ENCODE measurements around the gene CIDEA.
"Not testable (repeated sequence)": the region's sequence is repeated elsewhere in the genome, so short reads cannot be mapped to it uniquely, and the experiment has no call there.

Gene CIDEA

DNA sequence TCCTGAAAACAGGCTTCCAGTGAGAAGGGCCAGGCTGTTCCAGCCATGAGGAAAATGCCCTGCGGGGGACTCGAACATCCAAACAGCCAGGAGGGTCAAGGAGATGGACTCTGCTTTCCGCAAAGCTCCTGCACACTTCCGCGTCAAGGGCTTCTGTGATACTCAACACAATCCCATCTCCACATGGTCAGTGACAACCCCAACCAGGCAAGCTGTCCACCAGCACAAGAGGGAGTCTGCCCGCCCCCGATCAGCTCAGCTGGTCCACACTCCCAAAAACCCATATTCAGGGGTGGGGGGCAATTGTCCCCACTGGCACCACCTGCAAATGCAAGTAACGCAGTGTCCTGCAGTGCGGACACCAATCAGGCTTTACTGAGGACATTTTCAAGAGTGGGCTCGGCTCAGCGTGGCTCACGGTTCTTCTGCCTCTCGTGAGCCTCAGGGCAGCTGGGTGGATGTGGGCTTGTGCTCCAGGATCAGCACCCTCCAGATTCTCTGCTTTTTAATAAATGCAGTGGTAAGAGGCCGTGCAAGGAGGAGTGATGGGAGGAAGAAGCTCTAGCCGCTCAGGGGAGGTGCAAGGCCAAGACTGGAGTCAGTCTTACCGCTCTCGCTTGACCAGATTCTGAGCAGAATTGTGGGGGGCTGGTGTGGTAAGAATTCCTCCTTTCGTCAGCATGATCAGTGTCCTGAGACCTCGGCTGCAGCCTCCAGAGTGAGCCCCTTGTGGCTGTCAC lies 19.5 kb upstream of the CIDEA start:
- H3K36me3 Mint-ChIP-seq, result no peaks in the 10 kb centered on the region
- H3K27ac Mint-ChIP-seq, result no peak overlapping the region
- H3K9me3 Mint-ChIP-seq, result no peaks in the 10 kb centered on the region
- H3K4me1 Mint-ChIP-seq, result no peaks in the 10 kb centered on the region
- H3K4me3 Mint-ChIP-seq, result no peak overlapping the region
- peaks cover 12% of the 10 kb centered on the region for H3K27me3 Mint-ChIP-seq

DNA sequence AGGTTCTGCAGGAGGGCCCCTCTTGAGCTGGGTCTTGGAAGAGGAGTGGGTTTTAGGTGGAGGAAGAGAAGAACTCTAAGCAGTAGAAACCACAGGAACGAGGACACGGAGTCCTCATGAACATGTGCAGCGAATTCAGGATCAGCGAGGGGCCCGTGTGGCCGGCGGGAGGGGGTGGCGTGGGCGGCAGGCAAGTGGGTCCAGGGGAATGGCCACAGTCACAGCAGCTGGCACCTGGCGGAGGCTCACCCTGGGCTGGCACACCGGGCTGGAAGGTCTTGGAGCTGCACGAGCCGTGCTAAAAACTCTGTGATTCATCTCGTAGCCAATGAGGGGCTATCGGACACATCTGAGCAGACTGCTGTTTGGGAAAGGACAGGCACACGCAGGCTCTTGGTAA lies 18.0 kb upstream of the CIDEA start:
- Mint-ChIP-seq H3K36me3 (no peaks in the 10 kb centered on the region), H3K9me3 (no peaks in the 10 kb centered on the region), H3K4me3 (no peak overlapping the region), H3K27ac (no peak overlapping the region), H3K4me1 (no peaks in the 10 kb centered on the region), H3K27me3 (peaks cover 12% of the 10 kb centered on the region)

- H3K27me3 Mint-ChIP-seq, result peaks cover 12% of the 10 kb centered on the region
- no peak overlapping the region for H3K27ac Mint-ChIP-seq
- no peaks in the 10 kb centered on the region for H3K4me1 Mint-ChIP-seq
- no peaks in the 10 kb centered on the region for H3K36me3 Mint-ChIP-seq
- no peaks in the 10 kb centered on the region for H3K9me3 Mint-ChIP-seq
- H3K4me3 Mint-ChIP-seq, result no peak overlapping the region
Measured at GRCh38 chr18:12236934-12237832, 17.0 kb upstream of the CIDEA start.

- Mint-ChIP-seq H3K36me3 (no peaks in the 10 kb centered on the region), H3K4me3 (no peak overlapping the region), H3K9me3 (no peaks in the 10 kb centered on the region), H3K4me1 (no peaks in the 10 kb centered on the region), H3K27me3 (peaks cover 13% of the 10 kb centered on the region), H3K27ac (no peak overlapping the region)
Measured at GRCh38 chr18:12238826-12239225, 15.3 kb upstream of the CIDEA start.

- H3K27me3 Mint-ChIP-seq, result peaks cover 13% of the 10 kb centered on the region
- no peaks in the 10 kb centered on the region for H3K36me3 Mint-ChIP-seq
- no peak overlapping the region for H3K4me3 Mint-ChIP-seq
- H3K27ac Mint-ChIP-seq, result no peak overlapping the region
- no peaks in the 10 kb centered on the region for H3K4me1 Mint-ChIP-seq
- H3K9me3 Mint-ChIP-seq, result no peaks in the 10 kb centered on the region
Measured at GRCh38 chr18:12239431-12239830, 14.7 kb upstream of the CIDEA start.

DNA sequence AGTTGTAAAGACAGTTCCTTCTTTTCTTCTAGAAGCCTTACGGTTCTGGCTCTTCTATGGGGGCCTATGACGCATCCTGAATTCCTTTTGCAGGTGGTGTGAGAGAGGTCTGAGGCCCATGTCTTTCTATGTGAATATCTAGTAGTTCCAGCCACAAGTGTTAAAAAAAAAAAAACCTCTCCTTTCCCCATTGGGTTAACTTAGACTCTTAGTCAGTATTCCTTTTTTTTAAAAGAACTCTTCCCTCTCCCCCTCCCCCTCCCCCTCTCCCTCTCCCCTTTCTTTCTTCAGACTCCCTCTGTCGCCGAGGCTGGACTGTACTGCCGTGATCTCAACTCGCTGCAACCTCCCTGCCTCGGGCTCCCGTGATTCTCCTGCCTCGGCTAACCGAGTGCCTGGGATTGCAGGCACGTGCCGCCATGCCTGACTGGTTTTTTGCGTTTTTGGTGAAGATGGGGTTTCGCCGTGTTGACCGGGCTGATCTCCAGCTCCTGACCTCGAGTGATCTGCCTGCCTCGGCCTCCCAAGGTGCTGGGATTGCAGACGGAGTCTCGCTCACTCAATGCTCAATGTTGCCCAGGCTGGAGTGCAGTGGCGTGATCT lies 11.4 kb upstream of the CIDEA start:
- Mint-ChIP-seq H3K36me3 (no peaks in the 10 kb centered on the region), H3K4me3 (no peak overlapping the region), H3K4me1 (no peaks in the 10 kb centered on the region), H3K27ac (no peak overlapping the region), H3K9me3 (no peaks in the 10 kb centered on the region), H3K27me3 (peaks cover 15% of the 10 kb centered on the region)

GRCh38 chr18:12243272-12243671 lies 10.9 kb upstream of the CIDEA start:
- H3K9me3 Mint-ChIP-seq, H3K27ac Mint-ChIP-seq, H3K4me1 Mint-ChIP-seq, H3K4me3 Mint-ChIP-seq, H3K36me3 Mint-ChIP-seq: not testable (repeated sequence)
- peaks cover 15% of the 10 kb centered on the region for H3K27me3 Mint-ChIP-seq

DNA sequence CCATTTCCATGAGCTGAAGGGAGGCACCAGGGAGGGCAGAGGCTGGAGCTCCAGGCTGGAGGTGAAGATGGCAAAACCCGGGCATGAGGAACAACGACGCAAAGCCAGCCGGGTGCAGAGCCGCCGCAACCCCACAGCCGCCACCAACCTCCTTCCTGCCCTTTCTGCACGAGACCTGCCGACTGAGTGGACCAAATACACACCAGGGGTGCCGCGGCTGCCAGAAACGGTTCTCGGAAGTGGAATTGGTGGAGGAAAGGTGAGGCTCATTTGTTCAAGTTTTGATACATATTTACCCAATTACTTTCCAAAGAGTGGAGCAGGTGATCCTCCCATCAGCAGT lies 8.4 kb upstream of the CIDEA start:
- Mint-ChIP-seq H3K9me3 (no peaks in the 10 kb centered on the region), H3K4me3 (no peak overlapping the region), H3K27ac (no peak overlapping the region), H3K4me1 (no peaks in the 10 kb centered on the region), H3K36me3 (no peaks in the 10 kb centered on the region), H3K27me3 (peaks cover 18% of the 10 kb centered on the region)

DNA sequence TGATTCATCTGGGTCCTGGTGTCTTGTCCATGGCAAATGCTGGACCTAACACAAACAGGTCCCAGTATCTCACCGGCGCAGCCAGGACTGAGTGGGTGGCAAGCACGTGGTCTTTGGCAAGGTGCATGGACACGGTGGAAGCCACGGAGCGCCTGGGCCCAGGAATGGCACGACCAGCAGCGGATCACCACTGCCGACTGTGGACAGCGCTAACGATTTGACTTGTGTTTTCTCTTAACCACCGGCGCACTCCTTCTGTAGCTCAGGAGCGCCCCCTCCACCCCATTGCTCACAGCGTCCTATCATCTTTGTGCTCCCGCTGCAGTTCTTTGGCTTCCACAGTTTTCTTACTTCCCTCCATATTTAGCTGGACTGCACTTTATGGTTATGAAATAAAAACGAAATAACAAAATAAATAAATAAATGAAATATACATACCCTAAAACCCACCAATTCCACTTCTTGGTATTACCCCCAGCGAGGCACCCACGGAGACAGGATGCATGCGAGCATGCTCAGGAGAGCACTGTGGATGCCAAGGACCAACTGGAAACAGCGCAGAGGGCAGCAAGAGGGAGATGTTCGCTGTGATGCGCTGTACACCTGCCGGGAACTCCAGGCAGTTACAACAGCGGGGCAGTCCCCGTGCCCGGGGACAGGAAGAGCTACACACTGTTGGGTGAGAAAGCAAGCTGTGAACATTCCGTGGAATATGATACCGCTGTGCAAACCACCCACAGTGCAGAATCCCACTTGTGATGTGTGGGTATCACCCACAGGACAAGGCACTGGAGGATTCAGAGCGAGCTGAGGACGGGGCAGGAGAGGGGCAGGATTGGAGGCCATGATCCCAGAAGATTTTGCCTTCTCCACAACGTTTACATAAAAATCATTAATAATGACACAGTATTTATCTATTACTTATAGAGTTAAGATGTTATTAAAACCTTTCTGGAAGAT lies 7.0 kb upstream of the CIDEA start:
- Mint-ChIP-seq H3K4me3 (no peak overlapping the region), H3K9me3 (no peaks in the 10 kb centered on the region), H3K27ac (no peak overlapping the region), H3K36me3 (no peaks in the 10 kb centered on the region), H3K4me1 (no peaks in the 10 kb centered on the region), H3K27me3 (peaks cover 27% of the 10 kb centered on the region)

- Mint-ChIP-seq H3K9me3 (no peaks in the 10 kb centered on the region), H3K27ac (no peak overlapping the region), H3K27me3 (peaks cover 27% of the 10 kb centered on the region), H3K36me3 (no peaks in the 10 kb centered on the region), H3K4me3 (no peak overlapping the region), H3K4me1 (no peaks in the 10 kb centered on the region)
Measured at GRCh38 chr18:12247946-12248345, 6.2 kb upstream of the CIDEA start.

DNA sequence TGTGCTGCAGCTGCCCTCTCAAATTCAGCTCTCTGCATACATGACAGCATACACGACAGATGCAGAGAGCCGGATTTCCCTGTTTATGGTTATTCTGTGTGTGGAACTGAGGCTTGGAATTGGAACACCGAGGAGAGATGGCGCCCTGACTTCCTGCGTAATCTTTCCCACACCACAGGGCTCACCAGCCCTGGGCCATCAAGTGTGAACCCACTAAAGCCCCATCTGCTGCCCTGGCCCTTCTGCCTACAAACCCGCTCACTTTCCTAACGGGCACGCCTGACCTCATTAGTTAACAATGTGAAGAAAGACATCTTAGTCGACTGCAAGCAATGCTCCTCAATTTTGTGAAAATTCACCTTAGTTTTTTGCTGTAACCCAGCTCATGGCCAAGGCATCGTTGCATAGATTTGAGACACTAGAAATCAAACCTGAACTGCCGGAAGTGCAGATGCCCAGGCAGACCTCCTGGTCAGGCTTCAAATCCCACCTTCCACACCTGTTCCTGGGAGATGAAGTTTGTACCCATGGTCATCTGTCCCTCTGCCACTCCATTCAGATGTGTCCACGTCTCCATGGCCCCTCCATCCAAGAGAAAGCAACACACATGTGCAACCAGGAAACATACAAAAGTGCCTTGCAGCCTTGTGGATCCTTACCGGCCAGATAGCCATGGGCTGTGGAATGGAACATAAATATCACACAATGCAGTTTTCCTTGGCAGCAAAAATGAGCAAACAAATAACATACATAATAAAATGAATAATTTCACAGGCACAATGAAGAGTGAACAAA lies 5.0 kb upstream of the CIDEA start:
- H3K4me1 Mint-ChIP-seq, result no peaks in the 10 kb centered on the region
- peaks cover 29% of the 10 kb centered on the region for H3K27me3 Mint-ChIP-seq
- no peak overlapping the region for H3K4me3 Mint-ChIP-seq
- H3K36me3 Mint-ChIP-seq, result no peaks in the 10 kb centered on the region
- no peaks in the 10 kb centered on the region for H3K9me3 Mint-ChIP-seq
- H3K27ac Mint-ChIP-seq, result no peak overlapping the region

DNA sequence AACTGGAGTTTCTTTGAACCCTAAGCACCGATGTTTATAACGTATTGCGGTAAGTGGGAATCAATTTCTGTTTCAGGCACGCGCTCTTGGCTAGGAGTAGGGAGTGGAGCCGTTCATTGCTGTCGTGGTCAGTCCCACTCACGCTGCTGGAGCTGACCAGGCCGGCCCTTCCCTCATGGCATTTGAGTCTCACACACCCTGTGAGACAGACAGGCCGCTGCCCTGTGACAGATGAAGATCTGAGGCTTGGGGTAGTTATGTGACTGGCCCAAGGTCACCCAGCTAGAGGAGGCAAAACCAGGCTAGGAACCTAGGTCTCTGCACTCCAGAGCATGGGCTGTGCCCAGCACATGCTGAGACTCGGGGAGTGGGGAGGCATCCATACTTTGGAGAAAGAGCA lies 2.9 kb upstream of the CIDEA start:
- Mint-ChIP-seq H3K27me3 (peaks cover 31% of the 10 kb centered on the region), H3K9me3 (no peaks in the 10 kb centered on the region), H3K4me1 (no peaks in the 10 kb centered on the region), H3K36me3 (no peaks in the 10 kb centered on the region), H3K27ac (no peak overlapping the region), H3K4me3 (no peak overlapping the region)

DNA sequence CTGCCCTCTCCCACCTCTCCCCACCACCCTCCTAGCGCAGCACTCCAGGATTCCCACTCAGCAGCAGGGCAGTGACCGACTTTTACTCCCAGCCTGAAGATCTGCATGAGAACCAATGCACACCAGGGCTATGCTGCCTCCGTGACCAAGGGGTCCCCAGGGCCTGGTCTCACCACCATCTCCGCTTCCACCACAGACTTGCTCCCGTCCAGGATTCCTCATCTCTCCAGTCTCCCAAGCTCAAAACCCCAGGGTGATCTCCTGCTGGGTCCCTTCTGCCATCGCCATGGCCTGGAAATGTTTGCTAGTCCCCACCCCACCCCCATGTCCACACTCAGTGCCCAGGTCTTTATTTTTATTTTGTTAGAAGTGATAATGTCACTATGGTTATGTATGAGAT lies 2.1 kb upstream of the CIDEA start:
- Mint-ChIP-seq H3K4me1 (no peaks in the 10 kb centered on the region), H3K36me3 (no peaks in the 10 kb centered on the region), H3K27me3 (peaks cover 30% of the 10 kb centered on the region), H3K9me3 (no peaks in the 10 kb centered on the region), H3K4me3 (no peak overlapping the region), H3K27ac (no peak overlapping the region)

GRCh38 chr18:12253027-12253426 lies 1.1 kb upstream of the CIDEA start:
- Mint-ChIP-seq H3K27me3 (peaks cover 29% of the 10 kb centered on the region), H3K4me3 (no peak overlapping the region), H3K9me3 (no peaks in the 10 kb centered on the region), H3K27ac (no peak overlapping the region), H3K4me1 (no peaks in the 10 kb centered on the region), H3K36me3 (no peaks in the 10 kb centered on the region)
